Astrocyte (in vitro differentiated cells and primary cell): ENCODE measurements around the gene HAPSTR1. TPM values are rescaled to one million over a fixed set of nuclear protein-coding genes. Genes with fewer than 3 reads are reported as not detected.

Experiments
- DNase-seq: peaks from one replicate; pipeline ENCODE4 v3.0.0-alpha.2; 2010; ENCODE audit warnings: low read depth
- FAIRE-seq: peaks from 2 replicates; lab custom pipeline; 2011; peaks lifted over from hg19 to GRCh38; lab: Jason Lieb, UNC
- H2AFZ ChIP-seq: 2 replicates; pipeline ENCODE4 v1.6.0; 2012; ENCODE audit warnings: low read depth, low read length, inconsistent platforms
- H3K27ac ChIP-seq: 2 replicates; pipeline ENCODE4 v1.5.1; 2011; ENCODE audit warnings: low read depth, low read length, inconsistent platforms
- H3K27me3 ChIP-seq: 2 replicates; pipeline ENCODE4 v1.6.0; 2011; ENCODE audit warnings: low read length, inconsistent platforms; ENCODE audit not compliant: insufficient read depth
- H3K36me3 ChIP-seq: 2 replicates; pipeline ENCODE4 v1.5.1; 2011; ENCODE audit warnings: low read length, inconsistent platforms; ENCODE audit not compliant: insufficient read depth
- H3K4me1 ChIP-seq: 2 replicates; pipeline ENCODE4 v1.5.1; 2011; ENCODE audit warnings: low read length, inconsistent platforms; ENCODE audit not compliant: insufficient read depth
- H3K4me2 ChIP-seq: 2 replicates; pipeline ENCODE4 v1.6.0; 2012; ENCODE audit warnings: low read length, inconsistent platforms
- H3K4me3 ChIP-seq: 2 replicates; pipeline ENCODE4 v1.5.1; 2011; ENCODE audit warnings: low read depth, mild to moderate bottlenecking, low read length, inconsistent platforms; ENCODE audit not compliant: insufficient read depth
- H3K79me2 ChIP-seq: 2 replicates; pipeline ENCODE4 v1.6.0; 2012; ENCODE audit warnings: mild to moderate bottlenecking, low read length, inconsistent platforms; ENCODE audit not compliant: insufficient read depth
- H3K9ac ChIP-seq: 2 replicates; pipeline ENCODE4 v1.6.0; 2012; ENCODE audit warnings: mild to moderate bottlenecking, low read length, inconsistent platforms
- H3K9me3 ChIP-seq: 2 replicates; pipeline ENCODE4 v1.5.1; 2012; ENCODE audit warnings: low read depth, mild to moderate bottlenecking, low read length, inconsistent platforms; ENCODE audit not compliant: insufficient read depth
- H4K20me1 ChIP-seq: 2 replicates; pipeline ENCODE4 v1.6.0; 2012; ENCODE audit warnings: low read length, inconsistent platforms; ENCODE audit not compliant: insufficient read depth
- H3K27ac Mint-ChIP-seq: one replicate; pipeline ENCODE4 v1.8.0; 2021; ENCODE audit warnings: mild to moderate bottlenecking, mixed read lengths; ENCODE audit not compliant: unreplicated experiment
- H3K27me3 Mint-ChIP-seq: one replicate; pipeline ENCODE4 v1.8.0; 2021; ENCODE audit warnings: low read depth, mixed read lengths; ENCODE audit not compliant: unreplicated experiment
- H3K36me3 Mint-ChIP-seq: one replicate; pipeline ENCODE4 v1.8.0; 2021; ENCODE audit warnings: low read depth, mixed read lengths; ENCODE audit not compliant: unreplicated experiment
- H3K4me1 Mint-ChIP-seq: one replicate; pipeline ENCODE4 v1.8.0; 2021; ENCODE audit warnings: low read depth, mixed read lengths; ENCODE audit not compliant: unreplicated experiment
- H3K4me3 Mint-ChIP-seq: one replicate; pipeline ENCODE4 v1.8.0; 2021; ENCODE audit warnings: mild to moderate bottlenecking, moderate library complexity, mixed read lengths; ENCODE audit not compliant: unreplicated experiment
- H3K9me3 Mint-ChIP-seq: one replicate; pipeline ENCODE4 v1.8.0; 2021; ENCODE audit warnings: mild to moderate bottlenecking, mixed read lengths; ENCODE audit not compliant: unreplicated experiment
- EZH2 ChIP-seq: IDR thresholded peaks from 2 replicates; pipeline ENCODE4 v1.6.1; 2012; ENCODE audit warnings: mild to moderate bottlenecking, low read length, inconsistent platforms; ENCODE audit not compliant: insufficient read depth
- total RNA-seq: library from RNA; stranded (reverse); gene quantifications from 2 replicates; pipeline ENCODE4 v1.2.1, GENCODE V29; 2021
- TF ChIP-seq, protein P1 (sequence below): IDR thresholded peaks from 2 replicates; pipeline ENCODE4 v1.5.1; 2011; ENCODE audit warnings: low read depth, mild to moderate bottlenecking, inconsistent platforms, low read length, moderate library complexity; ENCODE audit not compliant: insufficient read depth

The HAPSTR1 gene
- total RNA-seq, 1 donor from 2014 or later = 99.5 TPM

DNA sequence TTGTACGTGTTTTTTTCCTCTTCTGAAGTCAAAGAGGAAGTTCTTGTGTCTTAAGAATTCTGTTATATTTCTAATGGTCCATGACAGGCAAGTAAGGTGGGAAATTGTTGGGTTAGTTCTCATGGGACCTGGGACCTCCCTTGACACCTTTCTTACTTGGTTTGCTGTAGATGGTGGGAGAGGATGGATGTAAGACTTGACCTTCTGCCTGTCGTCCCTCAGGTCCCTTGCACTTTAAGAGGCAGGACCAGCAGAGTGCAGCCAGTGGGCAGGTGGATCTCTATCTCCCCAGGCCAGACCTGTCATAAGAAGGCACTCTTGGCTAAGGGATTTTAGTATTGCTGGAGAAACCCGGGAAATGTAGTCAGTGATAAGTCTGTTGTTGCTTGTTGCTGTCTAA is 12.1 kb downstream of the HAPSTR1 start:
- no peak overlapping the region for H3K4me3 ChIP-seq
- peak overlapping the region; percentile 66 for H3K4me3 Mint-ChIP-seq
- H3K36me3 Mint-ChIP-seq = peaks cover 29% of the 10 kb centered on the region
- H3K4me1 Mint-ChIP-seq = peaks cover 70% of the 10 kb centered on the region
- H3K9ac ChIP-seq = no peak overlapping the region
- no peaks in the 10 kb centered on the region for H3K27me3 ChIP-seq
- H3K9me3 Mint-ChIP-seq = no peaks in the 10 kb centered on the region
- peak overlapping the region; percentile 64 for H3K27ac Mint-ChIP-seq
- H4K20me1 ChIP-seq = peaks cover 100% of the 10 kb centered on the region
- DNase-seq (no peak), FAIRE-seq (no peak)
- peaks cover 100% of the 10 kb centered on the region for H3K79me2 ChIP-seq
- H3K4me1 ChIP-seq = peaks cover 37% of the 10 kb centered on the region
- H3K4me2 ChIP-seq = no peak overlapping the region
- H3K36me3 ChIP-seq = peaks cover 77% of the 10 kb centered on the region
- H3K27ac ChIP-seq = peak overlapping the region; percentile 77
- H3K27me3 Mint-ChIP-seq = no peaks in the 10 kb centered on the region
- TF ChIP-seq, protein P1, sequence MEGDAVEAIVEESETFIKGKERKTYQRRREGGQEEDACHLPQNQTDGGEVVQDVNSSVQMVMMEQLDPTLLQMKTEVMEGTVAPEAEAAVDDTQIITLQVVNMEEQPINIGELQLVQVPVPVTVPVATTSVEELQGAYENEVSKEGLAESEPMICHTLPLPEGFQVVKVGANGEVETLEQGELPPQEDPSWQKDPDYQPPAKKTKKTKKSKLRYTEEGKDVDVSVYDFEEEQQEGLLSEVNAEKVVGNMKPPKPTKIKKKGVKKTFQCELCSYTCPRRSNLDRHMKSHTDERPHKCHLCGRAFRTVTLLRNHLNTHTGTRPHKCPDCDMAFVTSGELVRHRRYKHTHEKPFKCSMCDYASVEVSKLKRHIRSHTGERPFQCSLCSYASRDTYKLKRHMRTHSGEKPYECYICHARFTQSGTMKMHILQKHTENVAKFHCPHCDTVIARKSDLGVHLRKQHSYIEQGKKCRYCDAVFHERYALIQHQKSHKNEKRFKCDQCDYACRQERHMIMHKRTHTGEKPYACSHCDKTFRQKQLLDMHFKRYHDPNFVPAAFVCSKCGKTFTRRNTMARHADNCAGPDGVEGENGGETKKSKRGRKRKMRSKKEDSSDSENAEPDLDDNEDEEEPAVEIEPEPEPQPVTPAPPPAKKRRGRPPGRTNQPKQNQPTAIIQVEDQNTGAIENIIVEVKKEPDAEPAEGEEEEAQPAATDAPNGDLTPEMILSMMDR = no peak
- no peak for TF ChIP-seq EZH2
- H2AFZ ChIP-seq = no peak overlapping the region
- H3K9me3 ChIP-seq = no peaks in the 10 kb centered on the region

DNA sequence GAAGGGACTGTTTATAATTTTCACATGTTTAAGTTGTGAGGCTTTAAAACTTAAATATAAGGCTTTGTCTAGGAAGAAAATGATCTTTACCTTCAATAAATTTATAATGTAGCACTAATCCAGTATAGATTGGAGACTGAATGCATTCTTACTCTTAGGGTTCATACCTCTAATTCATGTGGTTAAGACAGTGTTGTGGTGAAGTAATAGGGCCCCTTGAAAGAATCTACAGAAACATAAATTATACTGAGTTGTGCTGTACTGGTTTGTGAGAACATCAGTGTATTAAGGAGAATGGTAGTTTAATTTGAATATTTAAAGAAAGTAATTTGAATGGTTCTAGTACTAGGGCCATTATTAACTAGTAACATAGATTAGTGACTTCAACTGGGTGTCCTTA is 13.7 kb downstream of the HAPSTR1 start:
- FAIRE-seq = no peak
- Histone ChIP-seq H4K20me1 (peaks cover 100% of the 10 kb centered on the region), H3K79me2 (peaks cover 100% of the 10 kb centered on the region), H3K4me1 (peaks cover 36% of the 10 kb centered on the region), H2AFZ (no peak overlapping the region), H3K27ac (no peak overlapping the region), H3K27me3 (no peaks in the 10 kb centered on the region), H3K9ac (no peak overlapping the region), H3K36me3 (peaks cover 76% of the 10 kb centered on the region), H3K4me2 (peak overlapping the region; percentile 19), H3K9me3 (no peaks in the 10 kb centered on the region), H3K4me3 (no peak overlapping the region)
- Mint-ChIP-seq H3K9me3 (no peaks in the 10 kb centered on the region), H3K27ac (no peak overlapping the region), H3K4me1 (peaks cover 69% of the 10 kb centered on the region), H3K4me3 (peak overlapping the region; percentile 54), H3K36me3 (peaks cover 28% of the 10 kb centered on the region), H3K27me3 (no peaks in the 10 kb centered on the region)
- TF ChIP-seq, protein P1 = no peak
- TF ChIP-seq EZH2 = no peak
- DNase-seq = peak; percentile 48

DNA sequence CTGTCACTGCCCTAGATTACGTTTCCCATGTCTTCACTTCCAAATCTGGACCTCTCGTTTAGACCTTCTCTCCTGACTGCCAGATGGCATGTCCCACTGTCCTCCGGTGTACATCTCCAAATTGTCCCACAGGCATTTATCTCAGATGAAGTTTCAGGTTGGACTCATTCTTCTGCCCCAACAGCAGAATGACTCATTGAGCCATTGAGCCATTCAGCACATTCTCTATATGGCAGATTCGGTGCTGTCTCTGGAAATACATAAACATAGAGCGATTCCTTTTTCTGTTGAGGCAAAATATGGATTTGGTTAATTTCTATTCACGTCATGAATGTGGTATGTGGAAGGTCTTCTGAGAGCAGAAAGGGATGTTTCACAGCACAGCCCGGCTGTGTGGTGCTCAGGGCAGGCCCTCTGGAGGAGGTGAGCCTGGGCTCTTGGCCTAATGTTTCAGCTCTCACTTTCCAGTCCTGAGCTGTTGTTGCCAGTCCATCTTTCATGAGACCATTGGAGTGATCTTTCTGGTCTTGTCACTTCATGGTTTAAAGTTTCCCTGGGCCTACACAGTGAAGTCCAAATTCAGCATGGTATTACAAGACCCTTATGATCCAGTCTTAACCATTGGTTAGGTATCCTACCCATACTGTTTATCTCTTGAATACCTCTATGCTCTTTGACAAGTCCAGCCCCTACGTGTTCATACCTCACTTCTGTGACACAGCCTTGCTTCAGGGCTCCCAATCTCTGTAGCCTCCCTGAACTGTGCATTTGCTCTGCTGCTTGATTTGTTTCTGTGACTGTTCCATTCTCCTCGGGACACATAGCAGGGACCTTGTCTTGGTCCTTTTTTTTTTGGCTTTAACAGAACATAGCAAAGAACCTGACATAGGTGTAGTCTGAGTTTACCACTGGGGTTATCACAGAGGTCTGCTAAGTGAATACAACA is 15.9 kb downstream of the HAPSTR1 start:
- TF ChIP-seq, protein P1 = no peak
- no peak for TF ChIP-seq EZH2
- Mint-ChIP-seq H3K4me3 (peak overlapping the region; percentile 55), H3K27me3 (no peaks in the 10 kb centered on the region), H3K36me3 (peaks cover 24% of the 10 kb centered on the region), H3K9me3 (no peaks in the 10 kb centered on the region), H3K4me1 (peaks cover 64% of the 10 kb centered on the region), H3K27ac (peak overlapping the region; percentile 8)
- peak overlapping the region; percentile 43 for H3K4me2 ChIP-seq
- peak overlapping the region; percentile 40 for H3K27ac ChIP-seq
- peaks cover 98% of the 10 kb centered on the region for H3K79me2 ChIP-seq
- peak overlapping the region; percentile 2 for H3K9ac ChIP-seq
- peaks cover 45% of the 10 kb centered on the region for H3K4me1 ChIP-seq
- H3K27me3 ChIP-seq = no peaks in the 10 kb centered on the region
- FAIRE-seq (peak; percentile 26), DNase-seq (no peak)
- H4K20me1 ChIP-seq = peaks cover 99% of the 10 kb centered on the region
- H3K4me3 ChIP-seq = no peak overlapping the region
- no peaks in the 10 kb centered on the region for H3K9me3 ChIP-seq
- peaks cover 65% of the 10 kb centered on the region for H3K36me3 ChIP-seq
- H2AFZ ChIP-seq = no peak overlapping the region
